ENCODE data around the gene IL1RN.

Gene IL1RN

GRCh38 chr2:113104054-113104611, 23.3 kb upstream of the IL1RN start:
- no peak for DNase-seq

GRCh38 chr2:113105047-113105785, 22.2 kb upstream of the IL1RN start:
- DNase-seq: no peak

- no peak for DNase-seq
Measured at GRCh38 chr2:113111121-113111520, 16.3 kb upstream of the IL1RN start.

GRCh38 chr2:113111823-113112287, 15.5 kb upstream of the IL1RN start:
- DNase-seq: no peak

GRCh38 chr2:113112441-113112840, 15.0 kb upstream of the IL1RN start:
- DNase-seq: no peak

GRCh38 chr2:113112871-113113270, 14.5 kb upstream of the IL1RN start:
- no peak for DNase-seq

- no peak for DNase-seq
Measured at GRCh38 chr2:113113807-113114206, 13.6 kb upstream of the IL1RN start.

- no peak for DNase-seq
Measured at GRCh38 chr2:113114224-113114945, 13.0 kb upstream of the IL1RN start.

GRCh38 chr2:113114996-113115395, 12.4 kb upstream of the IL1RN start:
- no peak for DNase-seq

GRCh38 chr2:113116100-113116958, 11.1 kb upstream of the IL1RN start:
- no peak for DNase-seq

GRCh38 chr2:113117541-113118262, 9.7 kb upstream of the IL1RN start:
- DNase-seq: no peak

- DNase-seq: no peak
Measured at GRCh38 chr2:113118263-113118657, 9.1 kb upstream of the IL1RN start.

GRCh38 chr2:113119111-113119510, 8.3 kb upstream of the IL1RN start:
- no peak for DNase-seq

GRCh38 chr2:113120861-113121260, 6.5 kb upstream of the IL1RN start:
- DNase-seq: no peak

GRCh38 chr2:113122364-113122763, 5.0 kb upstream of the IL1RN start:
- no peak for DNase-seq

- no peak for DNase-seq
Measured at GRCh38 chr2:113123726-113124125, 3.7 kb upstream of the IL1RN start.

GRCh38 chr2:113124181-113124961, 3.0 kb upstream of the IL1RN start:
- DNase-seq: no peak

- no peak for DNase-seq
Measured at GRCh38 chr2:113124984-113125855, 2.2 kb upstream of the IL1RN start.

GRCh38 chr2:113127646-113128570, 510 bp downstream of the IL1RN start:
- no peak for DNase-seq
